Osteocyte (in vitro differentiated cells): ENCODE data around the gene APOL1. TPM values are rescaled to one million over a fixed set of nuclear protein-coding genes. Genes with fewer than 3 reads are reported as not detected.

ENCODE experiments used
- DNase-seq: peaks from one replicate; pipeline ENCODE4 v3.0.0; 2021; ENCODE audit warnings: mixed read lengths; ENCODE audit not compliant: unreplicated experiment; ENCODE audit errors: extremely low spot score
- H3K27ac Mint-ChIP-seq: one replicate; pipeline ENCODE4 v1.8.0; 2021; ENCODE audit warnings: mild to moderate bottlenecking, mixed read lengths; ENCODE audit not compliant: unreplicated experiment
- H3K27me3 Mint-ChIP-seq: one replicate; pipeline ENCODE4 v1.8.0; 2021; ENCODE audit warnings: mixed read lengths; ENCODE audit not compliant: unreplicated experiment
- H3K36me3 Mint-ChIP-seq: one replicate; pipeline ENCODE4 v1.8.0; 2021; ENCODE audit warnings: mixed read lengths; ENCODE audit not compliant: unreplicated experiment
- H3K4me1 Mint-ChIP-seq: one replicate; pipeline ENCODE4 v1.8.0; 2021; ENCODE audit warnings: mixed read lengths; ENCODE audit not compliant: unreplicated experiment
- H3K4me3 Mint-ChIP-seq: one replicate; pipeline ENCODE4 v1.8.0; 2021; ENCODE audit warnings: mild to moderate bottlenecking, moderate library complexity, mixed read lengths; ENCODE audit not compliant: unreplicated experiment
- H3K9me3 Mint-ChIP-seq: one replicate; pipeline ENCODE4 v1.8.0; 2021; ENCODE audit warnings: mixed read lengths; ENCODE audit not compliant: unreplicated experiment
- total RNA-seq: library from RNA; stranded (reverse); gene quantifications from 2 replicates; pipeline ENCODE4 v1.2.1, GENCODE V29; 2021
- TF ChIP-seq, protein P1 (sequence below): fragments of 200-600 bp; sonication (generic); IDR thresholded peaks from 2 replicates; pipeline ENCODE4 v1.5.0; 2021; ENCODE audit warnings: antibody characterized with exemption, mild to moderate bottlenecking, moderate library complexity

The APOL1 gene
- total RNA-seq, 1 donor from 2014 or later: 16.2 TPM

DNA sequence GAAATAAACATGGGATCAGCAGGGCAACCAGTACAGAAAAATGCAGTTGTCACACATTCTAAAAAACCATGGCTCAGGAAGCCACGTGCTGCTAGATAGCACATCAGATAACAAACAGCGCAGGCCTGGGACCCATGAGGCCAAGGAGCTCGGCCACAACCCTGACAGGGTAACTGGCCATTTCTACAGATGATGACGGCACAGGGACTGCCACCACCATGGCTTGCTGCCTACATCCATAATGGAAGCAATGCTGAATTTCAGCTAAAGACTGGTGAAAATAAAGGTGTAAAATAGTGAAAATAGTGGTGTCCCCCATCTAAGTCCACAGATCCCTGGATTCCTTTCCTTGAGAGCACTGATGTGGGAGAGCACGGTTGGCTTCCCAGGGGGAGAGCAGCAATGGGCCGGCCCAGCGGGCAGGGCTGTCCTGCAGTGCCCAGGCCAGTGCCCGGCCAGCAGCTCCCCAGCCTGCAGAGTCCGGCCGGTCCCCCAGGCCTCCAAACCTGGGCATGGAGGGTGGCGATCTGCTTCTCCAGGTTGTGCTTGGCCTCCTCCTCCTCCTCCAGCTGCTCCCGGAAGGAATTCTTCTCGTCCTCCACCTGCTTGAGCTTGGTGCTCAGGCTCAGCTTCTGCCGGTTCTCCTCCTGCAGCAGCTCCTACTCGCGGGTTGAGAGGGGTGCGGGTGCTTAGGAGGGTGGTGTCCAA is 40.0 kb downstream of the APOL1 start:
- TF ChIP-seq, protein P1, sequence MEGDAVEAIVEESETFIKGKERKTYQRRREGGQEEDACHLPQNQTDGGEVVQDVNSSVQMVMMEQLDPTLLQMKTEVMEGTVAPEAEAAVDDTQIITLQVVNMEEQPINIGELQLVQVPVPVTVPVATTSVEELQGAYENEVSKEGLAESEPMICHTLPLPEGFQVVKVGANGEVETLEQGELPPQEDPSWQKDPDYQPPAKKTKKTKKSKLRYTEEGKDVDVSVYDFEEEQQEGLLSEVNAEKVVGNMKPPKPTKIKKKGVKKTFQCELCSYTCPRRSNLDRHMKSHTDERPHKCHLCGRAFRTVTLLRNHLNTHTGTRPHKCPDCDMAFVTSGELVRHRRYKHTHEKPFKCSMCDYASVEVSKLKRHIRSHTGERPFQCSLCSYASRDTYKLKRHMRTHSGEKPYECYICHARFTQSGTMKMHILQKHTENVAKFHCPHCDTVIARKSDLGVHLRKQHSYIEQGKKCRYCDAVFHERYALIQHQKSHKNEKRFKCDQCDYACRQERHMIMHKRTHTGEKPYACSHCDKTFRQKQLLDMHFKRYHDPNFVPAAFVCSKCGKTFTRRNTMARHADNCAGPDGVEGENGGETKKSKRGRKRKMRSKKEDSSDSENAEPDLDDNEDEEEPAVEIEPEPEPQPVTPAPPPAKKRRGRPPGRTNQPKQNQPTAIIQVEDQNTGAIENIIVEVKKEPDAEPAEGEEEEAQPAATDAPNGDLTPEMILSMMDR: no peak
- no peak for DNase-seq
- Mint-ChIP-seq H3K36me3 (peaks cover 58% of the 10 kb centered on the region), H3K27ac (no peak overlapping the region), H3K4me1 (no peaks in the 10 kb centered on the region), H3K9me3 (no peaks in the 10 kb centered on the region), H3K27me3 (no peaks in the 10 kb centered on the region), H3K4me3 (no peak overlapping the region)

DNA sequence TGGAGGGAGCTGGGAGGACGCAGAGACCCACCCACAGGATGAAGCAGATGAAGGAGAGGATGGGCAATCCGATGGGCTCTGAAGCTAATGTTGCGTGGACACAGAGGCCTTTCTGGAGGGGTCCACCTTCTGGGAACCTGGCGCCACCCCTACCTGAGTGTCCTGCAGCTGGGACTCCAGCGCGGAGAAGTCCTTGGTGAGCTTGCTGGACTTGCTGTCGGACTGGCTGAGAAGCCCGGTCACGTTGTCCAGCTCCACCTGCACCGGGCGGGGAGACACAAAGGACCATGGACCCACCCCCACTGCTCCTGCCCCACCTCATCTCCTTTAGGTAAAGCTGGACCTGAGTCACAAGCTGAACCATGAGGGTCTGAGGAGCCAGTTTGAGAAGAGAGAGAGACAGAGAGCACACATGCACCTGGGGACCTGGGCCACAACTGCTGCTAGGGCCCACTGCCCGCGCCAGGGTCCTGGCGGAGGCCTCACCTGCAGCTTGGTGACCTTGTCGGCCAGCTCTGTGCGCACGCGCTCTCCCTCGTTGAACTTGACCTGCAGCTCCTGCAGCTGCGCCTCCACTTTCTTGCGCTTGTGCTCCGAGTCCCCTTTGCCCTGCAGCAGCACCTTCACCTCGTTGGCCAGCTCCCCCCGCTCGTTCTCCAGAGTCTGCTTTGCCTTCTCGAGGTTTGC is 40.8 kb downstream of the APOL1 start:
- H3K9me3 Mint-ChIP-seq: no peaks in the 10 kb centered on the region
- no peak overlapping the region for H3K4me3 Mint-ChIP-seq
- no peaks in the 10 kb centered on the region for H3K4me1 Mint-ChIP-seq
- no peak overlapping the region for H3K27ac Mint-ChIP-seq
- TF ChIP-seq, protein P1: no peak
- DNase-seq: no peak
- H3K27me3 Mint-ChIP-seq: no peaks in the 10 kb centered on the region
- H3K36me3 Mint-ChIP-seq: peaks cover 58% of the 10 kb centered on the region

DNA sequence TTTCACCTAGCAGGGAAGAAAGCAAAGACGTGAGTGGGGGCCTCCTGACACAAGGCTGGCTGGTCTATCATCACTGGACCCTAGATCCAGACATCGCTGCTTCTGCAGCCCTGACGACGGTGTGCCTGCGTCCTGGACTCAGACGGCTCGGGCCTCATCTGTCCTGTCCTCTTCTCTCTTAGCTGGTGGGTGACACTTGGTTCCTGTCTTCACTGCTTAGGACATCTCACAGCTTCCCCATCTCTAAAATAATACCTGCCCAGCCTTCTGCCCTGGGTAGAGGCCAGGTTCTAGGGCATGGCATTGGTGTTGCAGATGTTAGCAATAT is 41.3 kb downstream of the APOL1 start:
- no peaks in the 10 kb centered on the region for H3K9me3 Mint-ChIP-seq
- no peaks in the 10 kb centered on the region for H3K4me1 Mint-ChIP-seq
- TF ChIP-seq, protein P1: no peak
- no peak for DNase-seq
- H3K27me3 Mint-ChIP-seq: no peaks in the 10 kb centered on the region
- H3K36me3 Mint-ChIP-seq: peaks cover 57% of the 10 kb centered on the region
- H3K27ac Mint-ChIP-seq: no peak overlapping the region
- H3K4me3 Mint-ChIP-seq: no peak overlapping the region

DNA sequence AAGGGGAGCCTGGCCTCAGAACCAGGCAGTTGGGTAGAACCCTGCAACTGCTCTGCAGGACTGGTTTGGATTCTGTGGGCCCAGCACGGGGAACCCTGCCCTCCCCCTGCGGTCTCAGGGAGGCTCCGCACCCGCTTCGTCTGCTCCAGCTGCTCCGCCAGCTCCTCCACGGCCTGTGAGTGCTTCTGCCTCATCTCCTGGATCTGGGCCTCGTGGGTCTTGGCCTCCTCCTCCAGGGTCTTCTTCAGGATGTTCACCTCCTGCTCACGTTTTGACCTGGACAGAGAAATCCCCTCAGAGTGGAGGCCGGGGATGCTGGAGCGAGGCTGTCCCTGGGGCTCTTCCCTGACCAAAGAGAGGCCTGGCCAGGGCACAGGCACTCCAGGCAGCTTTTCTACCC is 41.9 kb downstream of the APOL1 start:
- H3K4me1 Mint-ChIP-seq: no peaks in the 10 kb centered on the region
- H3K36me3 Mint-ChIP-seq: peaks cover 56% of the 10 kb centered on the region

DNA sequence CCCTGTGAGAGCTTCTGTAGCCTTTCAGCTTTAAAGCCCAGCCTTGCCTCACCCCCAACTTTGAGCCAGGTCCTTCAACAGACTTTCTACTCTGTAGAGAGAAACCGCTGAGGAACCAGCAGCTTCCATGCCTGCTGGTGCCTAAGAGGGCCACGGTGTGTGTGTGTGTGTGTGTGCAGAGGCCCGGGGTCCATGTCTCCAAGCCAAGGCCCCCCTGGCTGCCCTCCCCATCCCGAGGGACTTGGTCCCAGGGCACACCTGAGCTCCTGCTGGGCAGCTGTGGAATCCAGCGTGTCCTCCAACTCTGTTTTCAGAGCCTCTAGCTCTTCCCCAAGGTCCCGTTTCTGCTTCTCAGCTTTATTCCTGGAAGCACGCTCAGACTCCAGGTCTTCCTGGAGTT is 42.3 kb downstream of the APOL1 start:
- Mint-ChIP-seq H3K9me3 (no peaks in the 10 kb centered on the region), H3K27me3 (no peaks in the 10 kb centered on the region), H3K4me3 (no peak overlapping the region), H3K27ac (peak overlapping the region; percentile 38), H3K36me3 (peaks cover 56% of the 10 kb centered on the region), H3K4me1 (no peaks in the 10 kb centered on the region)
- TF ChIP-seq, protein P1: no peak
- no peak for DNase-seq

More for the DNA sequence above, 41.9 kb downstream of the APOL1 start:
- Mint-ChIP-seq H3K4me3 (no peak overlapping the region), H3K27me3 (no peaks in the 10 kb centered on the region), H3K9me3 (no peaks in the 10 kb centered on the region), H3K27ac (no peak overlapping the region)
- TF ChIP-seq, protein P1: no peak
- DNase-seq: no peak
